Large intestine (tissue), 3 donors: ENCODE data around the gene FOXP1. TPM values are rescaled to one million over a fixed set of nuclear protein-coding genes. Genes with fewer than 3 reads are reported as not detected.

Source experiments
- DNase-seq, 2 donors: peaks; one replicate each; pipeline versions ENCODE4 v3.0.0 to v3.0.0-alpha.2; 2013
- H3K27ac ChIP-seq: one replicate; pipeline ENCODE4 v1.5.1; 2013; ENCODE audit warnings: low read length
- H3K27me3 ChIP-seq: 2 replicates; pipeline ENCODE4 v1.6.1; 2013; ENCODE audit warnings: low read length; ENCODE audit not compliant: control insufficient read depth, insufficient read depth
- H3K36me3 ChIP-seq: 2 replicates; pipeline ENCODE4 v1.6.1; 2013; ENCODE audit warnings: low read length; ENCODE audit not compliant: control insufficient read depth, insufficient read depth
- H3K4me1 ChIP-seq: one replicate; pipeline ENCODE4 v1.6.1; 2013; ENCODE audit warnings: low read length; ENCODE audit not compliant: control insufficient read depth, insufficient read depth
- H3K4me3 ChIP-seq: one replicate; pipeline ENCODE4 v1.5.1; 2013; ENCODE audit warnings: low read length
- H3K9me3 ChIP-seq: one replicate; pipeline ENCODE4 v1.6.1; 2013; ENCODE audit warnings: mild to moderate bottlenecking, low read depth, low read length, moderate library complexity; ENCODE audit not compliant: control insufficient read depth
- WGBS: methylation state at CpG from one replicate; pipeline ENCODE4 v1.1.5; 2013; ENCODE audit warnings: low lambda C conversion rate; ENCODE audit not compliant: insufficient coverage; 5-methylcytosine and 5-hydroxymethylcytosine counted together
- polyA plus RNA-seq: library from polyadenylated mRNA; unstranded; fragments of 120-200 nt; gene quantifications from one replicate; pipeline ENCODE4 v1.2.1, GENCODE V29; 2013

FOXP1 gene
- polyA plus RNA-seq, 1 donor, result 64.1 TPM

GRCh38 chr3:71164881-71165280 lies 418.6 kb downstream of the FOXP1 start:
- Histone ChIP-seq H3K9me3 (no peaks in the 10 kb centered on the region), H3K27ac (no peak overlapping the region), H3K4me1 (peaks cover 4% of the 10 kb centered on the region), H3K4me3 (no peak overlapping the region), H3K27me3 (no peaks in the 10 kb centered on the region), H3K36me3 (peaks cover 9% of the 10 kb centered on the region)
- 71% methylated on average over 1 of the region's 2 CpGs for WGBS
- DNase-seq, result no peak

- Histone ChIP-seq H3K27me3 (no peaks in the 10 kb centered on the region), H3K9me3 (no peaks in the 10 kb centered on the region), H3K4me1 (peaks cover 8% of the 10 kb centered on the region), H3K4me3 (no peak overlapping the region), H3K27ac (no peak overlapping the region), H3K36me3 (peaks cover 9% of the 10 kb centered on the region)
- WGBS, result 83% methylated on average over 1 of the region's 7 CpGs
- DNase-seq, result no peak
These were observed 420.2 kb downstream of the FOXP1 start for GRCh38 chr3:71163198-71163918.

GRCh38 chr3:71162221-71162620 lies 421.3 kb downstream of the FOXP1 start:
- Histone ChIP-seq H3K36me3 (peaks cover 9% of the 10 kb centered on the region), H3K9me3 (no peaks in the 10 kb centered on the region), H3K4me1 (peaks cover 8% of the 10 kb centered on the region), H3K27ac (no peak overlapping the region), H3K27me3 (no peaks in the 10 kb centered on the region), H3K4me3 (no peak overlapping the region)
- no peak for DNase-seq
- 40% methylated on average over 1 of the region's 1 CpG for WGBS

- Histone ChIP-seq H3K4me3 (no peak overlapping the region), H3K36me3 (peaks cover 3% of the 10 kb centered on the region), H3K4me1 (peaks cover 8% of the 10 kb centered on the region), H3K27me3 (no peaks in the 10 kb centered on the region), H3K9me3 (no peaks in the 10 kb centered on the region), H3K27ac (no peak overlapping the region)
- 100% methylated on average over 2 of the region's 7 CpGs for WGBS
- DNase-seq, result no peak
These were observed 422.6 kb downstream of the FOXP1 start for GRCh38 chr3:71160785-71161546.

GRCh38 chr3:71156062-71156665 lies 427.4 kb downstream of the FOXP1 start:
- WGBS, result no CpG with 5 or more reads among the region's 1 CpG
- no peak for DNase-seq
- Histone ChIP-seq H3K9me3 (no peaks in the 10 kb centered on the region), H3K27me3 (no peaks in the 10 kb centered on the region), H3K27ac (no peak overlapping the region), H3K36me3 (no peaks in the 10 kb centered on the region), H3K4me1 (peaks cover 33% of the 10 kb centered on the region), H3K4me3 (no peak overlapping the region)

GRCh38 chr3:71154846-71155245 lies 428.7 kb downstream of the FOXP1 start:
- peak overlapping the region; percentile 66 for H3K27ac ChIP-seq
- H3K27me3 ChIP-seq, result no peaks in the 10 kb centered on the region
- H3K4me1 ChIP-seq, result peaks cover 28% of the 10 kb centered on the region
- no peaks in the 10 kb centered on the region for H3K36me3 ChIP-seq
- no peak for DNase-seq
- H3K4me3 ChIP-seq, result no peak overlapping the region
- no peaks in the 10 kb centered on the region for H3K9me3 ChIP-seq

GRCh38 chr3:71153713-71154112 lies 429.8 kb downstream of the FOXP1 start:
- Histone ChIP-seq H3K4me1 (peaks cover 27% of the 10 kb centered on the region), H3K27ac (peak overlapping the region; percentile 84), H3K4me3 (no peak overlapping the region), H3K27me3 (no peaks in the 10 kb centered on the region), H3K9me3 (no peaks in the 10 kb centered on the region), H3K36me3 (no peaks in the 10 kb centered on the region)
- no CpG with 5 or more reads among the region's 2 CpGs for WGBS
- peak; percentile 81 to 97 for DNase-seq

GRCh38 chr3:71152892-71153265 lies 430.6 kb downstream of the FOXP1 start:
- WGBS, result no CpG with 5 or more reads among the region's 8 CpGs

GRCh38 chr3:71152039-71152891 lies 431.3 kb downstream of the FOXP1 start:
- no peak for DNase-seq
- H3K27ac ChIP-seq, result peak overlapping the region; percentile 84

More at GRCh38 chr3:71152892-71153265, 430.6 kb downstream of the FOXP1 start:
- peak; percentile 83 to 92 for DNase-seq
- Histone ChIP-seq H3K4me1 (peaks cover 27% of the 10 kb centered on the region), H3K4me3 (no peak overlapping the region), H3K9me3 (no peaks in the 10 kb centered on the region), H3K36me3 (no peaks in the 10 kb centered on the region), H3K27me3 (no peaks in the 10 kb centered on the region), H3K27ac (peak overlapping the region; percentile 84)

More at GRCh38 chr3:71152039-71152891, 431.3 kb downstream of the FOXP1 start:
- peaks cover 27% of the 10 kb centered on the region for H3K4me1 ChIP-seq
- H3K36me3 ChIP-seq, result no peaks in the 10 kb centered on the region
- H3K9me3 ChIP-seq, result no peaks in the 10 kb centered on the region
- no peak overlapping the region for H3K4me3 ChIP-seq
- no CpG with 5 or more reads among the region's 4 CpGs for WGBS
- no peaks in the 10 kb centered on the region for H3K27me3 ChIP-seq
